PFSK-1 (cell line): Measurements from ENCODE around the gene NXPE3.

Experiments
- POLR2AphosphoS5 ChIP-seq: IDR thresholded peaks from 2 replicates; pipeline ENCODE4 v1.6.1; 2012; ENCODE audit warnings: low read depth, mild to moderate bottlenecking, control low read depth, low read length, moderate library complexity
- REST ChIP-seq, 2 experiments: IDR thresholded peaks; 2 replicates each; pipeline versions ENCODE4 v1.6.1 to v1.8.0; 2011 to 2012; ENCODE audit warnings: low read depth in 2 of 2, low read length in 2 of 2, control low read depth in 1 of 2, inconsistent platforms in 1 of 2, mild to moderate bottlenecking in 1 of 2, moderate library complexity in 1 of 2; ENCODE audit not compliant: insufficient read depth in 1 of 2

- TF ChIP-seq POLR2AphosphoS5, result no peak
- TF ChIP-seq REST (IDR thresholded peaks at IDR 0.05; ENCODE audit: insufficient read depth in 1 of 2, low read depth in 2 of 2, low read length in 2 of 2), result no peak
Measured at GRCh38 chr3:101857301-101857741, 78.3 kb downstream of the NXPE3 start.
